LNCaP clone FGC (cell line): ENCODE results near the gene POLE.

Source experiments
- DNase-seq: peaks from one replicate; pipeline ENCODE4 v3.0.0-alpha.2; 2011; ENCODE audit warnings: low read depth
- H3K4me3 ChIP-seq: 2 replicates; pipeline ENCODE4 v1.5.1; 2011; ENCODE audit warnings: mild to moderate bottlenecking, low read depth, low read length, control low read depth
- CTCF ChIP-seq: IDR thresholded peaks from 2 replicates; pipeline ENCODE4 v1.5.1; 2012; ENCODE audit warnings: mild to moderate bottlenecking; ENCODE audit not compliant: control insufficient read depth, insufficient read depth; ENCODE audit errors: extremely low read depth

POLE gene

GRCh38 chr12:132606927-132607326 is 80.2 kb downstream of the POLE start:
- DNase-seq = no peak
- H3K4me3 ChIP-seq = no peak overlapping the region
- TF ChIP-seq CTCF = no peak

GRCh38 chr12:132606466-132606865 is 80.7 kb downstream of the POLE start:
- no peak overlapping the region for H3K4me3 ChIP-seq
- TF ChIP-seq CTCF = no peak
- no peak for DNase-seq

- no peak overlapping the region for H3K4me3 ChIP-seq
- no peak for DNase-seq
- no peak for TF ChIP-seq CTCF
Measured at GRCh38 chr12:132605892-132606291, 81.2 kb downstream of the POLE start.

GRCh38 chr12:132604668-132605441 is 82.3 kb downstream of the POLE start:
- no peak for TF ChIP-seq CTCF
- H3K4me3 ChIP-seq = no peak overlapping the region
- no peak for DNase-seq

GRCh38 chr12:132604151-132604618 is 83.0 kb downstream of the POLE start:
- DNase-seq = no peak
- no peak for TF ChIP-seq CTCF
- H3K4me3 ChIP-seq = no peak overlapping the region

- TF ChIP-seq CTCF = no peak
- DNase-seq = no peak
- H3K4me3 ChIP-seq = no peak overlapping the region
Measured at GRCh38 chr12:132603240-132604150, 83.6 kb downstream of the POLE start.
